ENCODE data around the gene B4GALT4. TPM values are rescaled to one million over a fixed set of nuclear protein-coding genes. Genes with fewer than 3 reads are reported as not detected.

Gene B4GALT4
- total and polyA plus RNA-seq, 12 donors: 9.0 to 23.2 (median 11.6) TPM

DNA sequence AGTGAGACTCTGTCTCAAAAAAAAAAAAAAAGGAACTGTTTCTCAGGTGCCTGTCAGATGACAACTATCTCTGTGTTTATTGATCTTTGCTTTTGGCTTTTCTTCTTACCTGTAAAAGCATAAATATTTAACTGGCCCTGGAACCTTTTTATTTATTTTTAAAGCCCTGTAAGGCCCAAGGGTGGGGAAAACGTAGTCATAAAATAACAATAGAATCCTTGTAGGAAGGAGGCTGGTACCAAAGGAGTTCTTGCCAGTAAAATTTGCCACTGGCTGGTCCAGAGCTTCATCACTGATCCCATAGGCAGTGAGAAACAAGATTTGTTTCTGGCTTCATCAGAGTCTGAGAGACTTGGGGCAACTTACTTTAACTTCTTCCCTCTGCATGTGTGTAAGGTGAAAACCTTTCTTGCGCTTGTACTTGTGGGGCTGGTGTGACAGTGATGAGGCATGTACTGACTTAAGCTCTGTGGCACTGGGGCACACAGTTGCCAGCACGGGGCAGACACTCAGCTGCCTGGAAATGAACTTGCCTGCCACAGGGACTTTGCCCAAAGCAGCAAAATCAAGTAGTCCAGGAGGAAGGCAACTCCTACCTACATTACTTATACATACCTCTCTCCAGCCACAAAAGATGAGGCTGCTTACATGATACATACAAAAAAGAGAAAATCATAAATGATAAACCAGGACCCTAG, 19.6 kb downstream of the B4GALT4 start:
- DNase-seq (no peak), ATAC-seq (no peak)
- H3K27ac ChIP-seq: no peak overlapping the region
- no peaks in the 10 kb centered on the region for H3K27me3 ChIP-seq
- no peak overlapping the region for H3K4me3 ChIP-seq
- peaks cover 0 to 100% (median 41%) of the 10 kb centered on the region in 9 donors for H3K36me3 ChIP-seq
- intact Hi-C loops (cut with DNase I): no loop called here
- H3K9me3 ChIP-seq: no peaks in the 10 kb centered on the region
- TF ChIP-seq CTCF (IDR thresholded peaks at IDR 0.05): no peak
- no peaks in the 10 kb centered on the region for H3K4me1 ChIP-seq
- 66 to 88% methylated on average over 3 of the region's 3 CpGs for WGBS, 2 donors

DNA sequence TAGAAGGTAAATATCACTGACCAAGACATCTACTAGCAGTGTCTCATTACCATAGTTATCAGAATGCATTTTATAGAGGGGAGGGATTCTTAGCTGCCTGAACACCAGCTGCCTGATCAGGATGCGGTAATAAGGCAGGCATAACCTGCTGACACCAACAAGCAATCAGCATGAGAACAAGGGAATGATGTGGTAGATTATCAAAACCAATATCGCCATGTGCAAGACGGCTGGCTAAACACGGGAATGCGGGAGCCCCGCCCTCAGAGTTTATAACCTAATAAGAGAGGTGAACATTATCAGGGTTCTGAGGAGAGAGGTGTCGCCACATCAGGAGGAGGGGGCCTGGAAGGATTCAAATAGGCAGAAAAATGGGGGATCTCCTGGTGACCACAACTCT, 20.5 kb downstream of the B4GALT4 start:
- H3K36me3 ChIP-seq: peaks cover 0 to 100% (median 50%) of the 10 kb centered on the region in 9 donors
- no peak for TF ChIP-seq CTCF (IDR thresholded peaks at IDR 0.05)
- no peaks in the 10 kb centered on the region for H3K4me1 ChIP-seq
- no peak overlapping the region for H3K27ac ChIP-seq
- no peak for ATAC-seq
- no peaks in the 10 kb centered on the region for H3K27me3 ChIP-seq
- no peak for DNase-seq
- intact Hi-C loops (cut with DNase I): no loop called here
- WGBS, 2 donors: 92% methylated on average over 7 of the region's 7 CpGs
- H3K9me3 ChIP-seq: no peaks in the 10 kb centered on the region
- H3K4me3 ChIP-seq: no peak overlapping the region

- Histone ChIP-seq H3K9me3 (no peaks in the 10 kb centered on the region), H3K27me3 (no peaks in the 10 kb centered on the region), H3K27ac (no peak overlapping the region), H3K36me3 (peaks cover 0 to 100% (median 53%) of the 10 kb centered on the region in 9 donors), H3K4me3 (no peak overlapping the region), H3K4me1 (no peaks in the 10 kb centered on the region)
- WGBS, 2 donors: 77 to 88% methylated on average over 4 of the region's 4 CpGs
- intact Hi-C loops (cut with DNase I): no loop called here
- ATAC-seq (peak in 1 of 8 donors; percentile 25), DNase-seq (no peak)
- no peak for TF ChIP-seq CTCF (IDR thresholded peaks at IDR 0.05)
Measured at GRCh38 chr3:119219069-119219468, 21.6 kb downstream of the B4GALT4 start.

DNA sequence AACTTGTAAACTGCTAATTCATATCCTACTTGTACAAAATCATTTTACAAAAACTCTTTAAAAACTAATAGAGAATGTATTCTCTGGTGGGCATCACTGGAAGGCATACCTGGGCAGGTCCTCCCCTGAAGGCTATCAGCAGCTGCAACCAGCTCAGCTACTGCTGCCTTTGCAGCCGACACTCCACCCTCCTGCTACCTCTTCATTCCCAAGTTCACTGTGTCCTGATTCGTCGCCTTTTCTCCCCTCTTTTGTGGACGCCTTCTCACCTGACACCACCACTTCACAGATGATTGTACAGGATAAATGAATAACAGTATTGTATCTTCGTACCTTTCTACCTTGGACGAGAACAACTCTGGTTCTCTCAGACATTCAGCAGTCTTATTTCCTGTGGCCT, 28.9 kb downstream of the B4GALT4 start:
- Histone ChIP-seq H3K27ac (no peak overlapping the region), H3K27me3 (no peaks in the 10 kb centered on the region), H3K36me3 (peaks cover 0 to 91% (median 43%) of the 10 kb centered on the region in 9 donors), H3K9me3 (no peaks in the 10 kb centered on the region), H3K4me3 (no peak overlapping the region), H3K4me1 (peaks cover 0 to 7% (median 4%) of the 10 kb centered on the region in 9 donors)
- DNase-seq (no peak), ATAC-seq (no peak)
- 87 to 94% methylated on average over 6 of the region's 6 CpGs for WGBS, 2 donors
- TF ChIP-seq CTCF (IDR thresholded peaks at IDR 0.05): no peak
- intact Hi-C loops (cut with DNase I): no loop called here

Measured in heart right ventricle (tissue), 16 donors.